Amniotic stem cell (primary cell): ENCODE results near the gene SCYGR2.
A peak's percentile ranks its signal among the peaks of the same experiment; 100 is the strongest.

ENCODE experiments used
- DNase-seq: peaks from one replicate; lab custom pipeline; 2025; lab: John Stamatoyannopoulos, UW

The SCYGR2 gene

DNA sequence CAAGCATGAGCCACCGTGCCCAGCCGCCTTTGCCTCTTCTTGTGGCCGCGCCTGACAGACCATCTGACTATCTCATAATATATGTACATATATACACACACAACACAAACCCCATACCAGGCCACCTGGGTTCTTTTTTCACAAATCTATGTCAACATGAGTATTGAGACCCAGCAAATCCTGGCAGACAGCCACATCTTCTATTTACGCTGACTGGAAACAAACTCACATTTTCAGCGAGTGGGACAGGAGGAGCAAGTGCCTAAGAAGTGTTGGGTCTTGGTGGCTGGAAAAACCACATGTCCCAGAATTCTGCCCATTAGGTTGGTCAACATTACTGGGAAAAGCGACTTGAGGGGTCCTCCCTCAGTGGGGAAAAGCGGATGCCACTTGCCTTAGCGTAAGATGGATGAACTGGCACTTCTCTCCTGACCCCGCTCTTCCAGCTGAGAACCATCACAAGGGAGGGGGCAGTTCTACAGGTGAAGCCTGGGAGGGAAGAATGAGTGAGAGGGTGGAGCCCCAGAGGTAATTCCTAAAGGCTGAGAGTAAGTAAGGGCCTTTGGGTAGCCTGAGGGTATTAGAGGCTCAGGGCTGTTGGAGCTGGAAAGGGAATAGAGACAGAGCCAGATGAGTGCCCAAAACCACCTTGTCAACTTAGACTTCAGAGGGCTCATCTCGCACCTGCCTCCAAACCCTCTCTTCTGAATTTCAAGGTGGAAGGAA, 14.0 kb downstream of the SCYGR2 start:
- DNase-seq, result no peak

DNA sequence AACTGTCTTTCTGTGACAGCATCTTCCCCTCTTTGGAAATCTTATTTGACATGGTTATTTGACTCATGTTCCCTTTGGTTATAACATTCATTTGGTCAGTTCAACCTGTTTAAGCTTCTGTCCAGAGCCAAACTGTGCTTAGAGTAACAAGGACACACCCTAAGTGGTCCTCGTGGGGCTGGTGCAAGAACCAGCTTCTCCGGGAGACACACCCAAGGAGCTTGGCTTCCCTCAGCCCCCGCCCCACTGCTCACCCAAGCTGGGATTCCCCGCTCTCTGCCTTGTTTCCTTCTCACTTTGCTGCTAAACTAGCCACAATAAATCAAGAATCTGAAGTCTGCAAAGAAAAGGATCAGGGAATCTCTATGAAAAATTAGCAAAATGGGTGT, 14.6 kb downstream of the SCYGR2 start:
- no peak for DNase-seq

DNA sequence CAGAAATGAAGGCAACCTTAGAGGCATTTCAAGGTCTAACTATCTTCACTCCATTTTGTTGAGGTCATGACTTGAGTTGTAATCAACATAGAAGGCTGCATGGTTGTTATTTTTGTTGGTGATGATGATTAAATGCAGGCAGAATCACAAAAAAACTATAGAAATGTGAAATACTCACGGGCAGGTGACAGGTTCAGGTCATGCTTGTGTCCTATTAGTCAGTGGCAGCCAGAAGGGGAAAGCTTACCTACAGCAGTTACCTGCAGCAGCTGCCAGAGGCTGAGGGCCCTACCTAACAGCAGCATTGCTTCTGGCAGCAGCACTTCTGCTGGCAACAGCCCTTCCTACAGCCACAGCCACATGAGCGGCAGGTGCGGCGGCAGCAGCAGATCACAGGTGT, 15.6 kb downstream of the SCYGR2 start:
- DNase-seq, result no peak

- no peak for DNase-seq
These were observed 16.0 kb downstream of the SCYGR2 start, which contains the start of gene SCYGR3 for GRCh38 chr2:227614740-227615139. Gene SCYGR3, minus strand, starts transcription at chr2:227614840. Its CDS starts 0 bp downstream, at chr2:227614840.

DNA sequence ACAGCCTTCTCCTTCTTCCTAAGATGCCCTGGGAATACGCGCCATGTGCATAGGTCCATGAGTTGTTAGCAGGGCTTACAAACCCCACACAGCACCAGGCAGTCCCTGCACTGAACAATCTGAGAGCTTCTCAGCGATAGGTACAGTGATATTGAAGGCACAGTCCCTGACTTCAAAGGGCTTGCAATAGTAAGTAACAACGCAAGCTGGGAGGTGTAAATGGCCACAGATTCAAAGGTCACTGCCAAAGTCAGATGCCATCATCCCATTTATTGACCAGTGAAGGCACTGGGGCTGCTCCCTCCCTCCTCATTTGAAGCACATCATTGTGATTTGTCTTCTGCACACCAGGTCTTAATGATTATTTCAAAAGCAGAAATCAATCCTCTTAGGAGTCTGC, 16.5 kb downstream of the SCYGR2 start:
- no peak for DNase-seq

- no peak for DNase-seq
These were observed 17.2 kb downstream of the SCYGR2 start for GRCh38 chr2:227615906-227616305.

DNA sequence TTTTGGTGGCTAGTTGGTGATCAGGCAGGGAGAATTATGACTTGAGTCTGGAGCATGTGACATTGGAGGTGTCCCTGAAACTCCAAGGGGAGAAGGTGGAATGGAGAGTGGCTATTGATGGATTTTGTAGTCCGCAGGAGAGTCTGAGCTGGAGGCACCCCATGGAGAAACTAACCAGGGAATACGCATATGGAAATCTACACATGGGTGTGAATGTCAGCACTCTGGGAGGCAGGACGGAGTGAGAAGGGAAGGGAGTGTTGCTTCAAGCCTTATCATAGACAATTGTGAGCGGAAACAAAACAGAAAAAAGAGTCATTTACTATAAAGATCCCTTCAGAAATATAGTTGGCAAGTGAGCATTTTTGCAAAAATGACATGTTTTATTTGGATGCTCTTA, 17.9 kb downstream of the SCYGR2 start:
- DNase-seq, result no peak

GRCh38 chr2:227617316-227618230, 18.9 kb downstream of the SCYGR2 start, which contains the start of gene SCYGR4:
Gene SCYGR4, plus strand, starts transcription at chr2:227617498. Its CDS starts 0 bp downstream, at chr2:227617498.
- no peak for DNase-seq

- DNase-seq, result peak; percentile 7
These were observed 24.5 kb downstream of the SCYGR2 start for GRCh38 chr2:227623226-227623625.

- no peak for DNase-seq
These were observed 26.7 kb downstream of the SCYGR2 start for GRCh38 chr2:227625420-227625819.

GRCh38 chr2:227626580-227627151, 28.0 kb downstream of the SCYGR2 start:
- DNase-seq, result no peak

DNA sequence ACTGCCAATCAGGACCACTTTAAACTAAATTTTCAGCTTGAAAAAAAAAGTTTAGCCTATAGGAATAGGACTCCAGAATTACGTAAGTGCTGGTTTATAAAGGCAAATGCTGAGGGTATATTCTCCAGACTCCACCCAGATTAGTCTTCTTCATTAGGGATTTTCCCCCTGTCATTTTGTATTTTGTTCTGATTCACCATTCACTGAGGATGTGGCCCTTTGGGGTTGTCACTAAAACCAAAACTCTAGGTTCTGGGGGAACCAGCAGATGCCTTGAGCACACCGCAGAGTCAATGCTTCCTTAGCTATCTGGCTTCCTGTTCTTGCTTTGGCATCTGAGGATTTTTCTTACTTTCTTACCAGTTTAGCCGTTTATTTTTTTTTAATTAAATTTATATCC, 29.1 kb downstream of the SCYGR2 start:
- DNase-seq, result no peak

GRCh38 chr2:227629435-227629834, 30.7 kb downstream of the SCYGR2 start:
- DNase-seq, result no peak

- no peak for DNase-seq
These were observed 31.6 kb downstream of the SCYGR2 start for GRCh38 chr2:227630322-227630721.

DNA sequence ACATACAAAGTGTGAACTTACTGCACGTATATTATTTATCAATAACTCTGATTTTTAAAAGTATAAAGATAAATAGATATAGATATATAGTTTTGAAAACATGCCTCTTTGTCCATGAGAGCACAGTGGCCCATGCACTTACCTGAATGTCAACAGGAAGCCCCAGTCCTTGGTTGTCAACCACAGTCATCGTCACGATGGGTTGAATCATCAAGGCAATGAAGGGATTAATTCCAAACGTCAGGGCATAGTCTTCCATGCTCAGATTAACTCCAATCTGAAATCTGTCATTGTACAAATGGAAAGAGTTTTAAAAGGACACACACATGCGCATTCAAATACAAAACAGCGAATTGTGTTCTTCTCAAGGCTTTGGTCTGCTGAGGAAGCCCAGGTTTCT, 34.1 kb downstream of the SCYGR2 start:
- DNase-seq, result no peak

DNA sequence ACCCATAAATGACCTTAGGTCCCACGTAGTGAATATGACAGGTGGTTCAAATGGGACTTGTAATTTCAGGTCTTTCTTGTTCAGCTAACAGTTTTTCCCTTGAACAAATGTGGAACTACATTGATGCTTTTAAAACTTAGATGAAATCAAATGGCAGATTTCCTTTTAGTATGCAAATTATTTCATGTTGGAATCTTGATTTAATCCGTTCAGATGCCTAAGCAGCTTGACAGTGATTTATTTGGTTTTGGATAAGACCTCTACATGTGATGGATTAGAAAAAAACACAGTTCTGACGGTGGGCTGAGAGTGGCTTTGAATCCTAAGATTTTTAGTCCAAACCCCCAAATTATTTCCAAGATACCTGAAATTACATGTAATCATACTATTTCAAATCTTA, 35.5 kb downstream of the SCYGR2 start:
- no peak for DNase-seq

DNA sequence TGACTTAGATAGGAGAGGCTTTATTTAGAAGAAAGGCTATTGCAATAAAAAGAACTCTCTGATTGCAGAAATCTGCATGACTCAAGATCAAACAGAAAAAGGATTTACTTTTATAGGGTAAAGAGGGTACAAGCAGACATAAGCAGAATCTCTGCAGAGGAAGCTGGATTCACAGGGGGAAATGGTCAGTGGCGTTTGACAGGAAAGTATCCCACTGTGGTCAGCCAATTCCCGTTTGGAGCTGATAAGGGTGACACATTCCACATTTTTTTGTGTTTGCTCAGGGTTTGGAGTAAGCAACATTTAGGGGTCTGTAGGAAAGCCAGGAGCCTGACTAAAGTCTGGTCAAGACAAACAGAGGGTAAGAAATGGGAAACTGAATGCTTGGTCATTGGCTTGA, 44.0 kb downstream of the SCYGR2 start:
- no peak for DNase-seq

- no peak for DNase-seq
These were observed 45.4 kb downstream of the SCYGR2 start for GRCh38 chr2:227643990-227644551.
